Endothelial cell of umbilical vein (primary cell): ENCODE results near the gene CCDC157.

Source experiments
- CTCF ChIP-seq, 2 donors: IDR thresholded peaks; 1 replicate in 1 of 2; 2 replicates in 1 of 2; pipeline ENCODE4 v1.5.1; 2011; ENCODE audit warnings: low read length in 2 of 2, mild to moderate bottlenecking in 2 of 2, moderate library complexity in 2 of 2, control low read depth in 1 of 2, inconsistent platforms in 1 of 2, low read depth in 1 of 2; ENCODE audit not compliant: insufficient read depth in 1 of 2; ENCODE audit errors: extremely low read depth in 1 of 2
- POLR2AphosphoS5 ChIP-seq: IDR thresholded peaks from 2 replicates; pipeline ENCODE4 v1.6.1; 2012; ENCODE audit warnings: low read depth, mild to moderate bottlenecking, control low read depth, low read length, moderate library complexity; ENCODE audit not compliant: insufficient read depth

GRCh38 chr22:30373331-30374325 lies 16.8 kb downstream of the CCDC157 start:
- TF ChIP-seq POLR2AphosphoS5 (no peak), CTCF (IDR thresholded peaks at IDR 0.05; ENCODE audit: extremely low read depth in 1 of 2, insufficient read depth in 1 of 2, low read depth in 1 of 2, low read length in 2 of 2) (no peak)
